ENCODE measurements around the gene SLC25A14. TPM values are rescaled to one million over a fixed set of nuclear protein-coding genes. Genes with fewer than 3 reads are reported as not detected.
A peak's percentile ranks its signal among the peaks of the same experiment; 100 is the strongest.
"Not testable (repeated sequence)": the region's sequence is repeated elsewhere in the genome, so short reads cannot be mapped to it uniquely, and the experiment has no call there.

SLC25A14 gene
- total RNA-seq, 1 donor from 2014 or later, result 19.2 TPM

GRCh38 chrX:130336531-130336930, 3.2 kb upstream of the SLC25A14 start:
- no peak overlapping the region for H3K4me3 Mint-ChIP-seq
- no peaks in the 10 kb centered on the region for H3F3A ChIP-seq (ENCODE audit: low read depth)
- H3K27ac Mint-ChIP-seq, result no peak overlapping the region
- peaks cover 18% of the 10 kb centered on the region for H3K4me1 Mint-ChIP-seq
- no peaks in the 10 kb centered on the region for H4K20me1 ChIP-seq (ENCODE audit: low read depth)
- no peaks in the 10 kb centered on the region for H3K27me3 ChIP-seq
- no peak overlapping the region for H3K27ac ChIP-seq
- no peaks in the 10 kb centered on the region for H3K79me2 ChIP-seq (ENCODE audit: low read depth)
- no peak for DNase-seq (ENCODE audit: low spot score)
- no peak overlapping the region for H3K4me2 ChIP-seq
- H3K9ac ChIP-seq, result no peak overlapping the region
- H3K36me3 ChIP-seq, result no peaks in the 10 kb centered on the region
- H3K4me1 ChIP-seq, result no peaks in the 10 kb centered on the region
- no peak overlapping the region for H3K4me3 ChIP-seq
- H3K27me3 Mint-ChIP-seq (ENCODE audit: insufficient read depth, low read depth), result peaks cover 2% of the 10 kb centered on the region
- H3K9me3 Mint-ChIP-seq, result no peaks in the 10 kb centered on the region
- H3K36me3 Mint-ChIP-seq, result no peaks in the 10 kb centered on the region
- H2AFZ ChIP-seq (replicated peaks), result no peak overlapping the region
- no peaks in the 10 kb centered on the region for H3K9me3 ChIP-seq (ENCODE audit: low read depth)
- TF ChIP-seq CTCF (IDR thresholded peaks at IDR 0.05) (no peak), EZH2phosphoT487 (IDR thresholded peaks at IDR 0.05) (no peak), EZH2 (IDR thresholded peaks at IDR 0.05) (no peak)

- H3K4me1 Mint-ChIP-seq, result peaks cover 31% of the 10 kb centered on the region
- not testable (repeated sequence) for H3K36me3 Mint-ChIP-seq; H2AFZ ChIP-seq (replicated peaks); H3F3A ChIP-seq (ENCODE audit: low read depth); H3K27me3 ChIP-seq; H4K20me1 ChIP-seq (ENCODE audit: low read depth); H3K9ac ChIP-seq; H3K27me3 Mint-ChIP-seq (ENCODE audit: insufficient read depth, low read depth); H3K36me3 ChIP-seq; H3K9me3 ChIP-seq (ENCODE audit: low read depth); DNase-seq (ENCODE audit: low spot score); H3K27ac ChIP-seq; H3K4me1 ChIP-seq; H3K9me3 Mint-ChIP-seq; H3K79me2 ChIP-seq (ENCODE audit: low read depth)
- Histone ChIP-seq H3K4me2 (peak overlapping the region; percentile 73), H3K4me3 (peak overlapping the region; percentile 56)
- peak overlapping the region; percentile 96 for H3K4me3 Mint-ChIP-seq
- peak overlapping the region; percentile 96 for H3K27ac Mint-ChIP-seq
Observed at GRCh38 chrX:130338869-130339268, 850 bp upstream of the SLC25A14 start.

GRCh38 chrX:130340271-130340670, 552 bp downstream of the SLC25A14 start:
- Mint-ChIP-seq H3K27ac (peak overlapping the region; percentile 82), H3K9me3 (no peaks in the 10 kb centered on the region), H3K36me3 (no peaks in the 10 kb centered on the region), H3K27me3 (ENCODE audit: insufficient read depth, low read depth) (peaks cover 2% of the 10 kb centered on the region), H3K4me1 (peaks cover 31% of the 10 kb centered on the region), H3K4me3 (peak overlapping the region; percentile 96)
- Histone ChIP-seq H3K27me3 (no peaks in the 10 kb centered on the region), H3K9me3 (ENCODE audit: low read depth) (no peaks in the 10 kb centered on the region), H3K4me3 (peak overlapping the region; percentile 56), H4K20me1 (ENCODE audit: low read depth) (no peaks in the 10 kb centered on the region), H3K4me1 (no peaks in the 10 kb centered on the region), H3K4me2 (peak overlapping the region; percentile 73), H3K27ac (no peak overlapping the region), H3K79me2 (ENCODE audit: low read depth) (no peaks in the 10 kb centered on the region), H2AFZ (replicated peaks) (peak overlapping the region; percentile 54), H3K9ac (no peak overlapping the region), H3F3A (ENCODE audit: low read depth) (no peaks in the 10 kb centered on the region), H3K36me3 (no peaks in the 10 kb centered on the region)
- TF ChIP-seq CTCF (IDR thresholded peaks at IDR 0.05) (no peak), EZH2 (IDR thresholded peaks at IDR 0.05) (no peak), EZH2phosphoT487 (IDR thresholded peaks at IDR 0.05) (no peak)
- no peak for DNase-seq (ENCODE audit: low spot score)

GRCh38 chrX:130343411-130343810, 3.7 kb downstream of the SLC25A14 start:
- Histone ChIP-seq H3K9ac (no peak overlapping the region), H2AFZ (replicated peaks) (no peak overlapping the region), H3K79me2 (ENCODE audit: low read depth) (no peaks in the 10 kb centered on the region), H3K27ac (no peak overlapping the region), H3K27me3 (no peaks in the 10 kb centered on the region), H3K4me3 (no peak overlapping the region), H3K36me3 (no peaks in the 10 kb centered on the region), H3K4me2 (no peak overlapping the region), H3F3A (ENCODE audit: low read depth) (no peaks in the 10 kb centered on the region), H3K9me3 (ENCODE audit: low read depth) (no peaks in the 10 kb centered on the region), H3K4me1 (no peaks in the 10 kb centered on the region), H4K20me1 (ENCODE audit: low read depth) (no peaks in the 10 kb centered on the region)
- no peak for TF ChIP-seq EZH2 (IDR thresholded peaks at IDR 0.05)
- TF ChIP-seq EZH2phosphoT487 (IDR thresholded peaks at IDR 0.05), result no peak
- no peak for TF ChIP-seq CTCF (IDR thresholded peaks at IDR 0.05)
- Mint-ChIP-seq H3K27me3 (ENCODE audit: insufficient read depth, low read depth) (peaks cover 2% of the 10 kb centered on the region), H3K9me3 (no peaks in the 10 kb centered on the region), H3K4me3 (no peak overlapping the region), H3K36me3 (no peaks in the 10 kb centered on the region), H3K27ac (no peak overlapping the region), H3K4me1 (peaks cover 31% of the 10 kb centered on the region)
- no peak for DNase-seq (ENCODE audit: low spot score)
